Peyer's patch (tissue), 4 donors: Measurements from ENCODE around the gene SMARCC2.

Source experiments
- CTCF ChIP-seq, 6 experiments: fragments of 450-650 bp in 4 of 6; fragments of 200-600 bp in 2 of 6; sonication (generic) in 1 of 6; IDR thresholded peaks; one replicate each; pipeline ENCODE4 v1.5.1; 2017 to 2019; ENCODE audit warnings: antibody characterized with exemption in 6 of 6, mild to moderate bottlenecking in 3 of 6, moderate library complexity in 1 of 6
- POLR2A ChIP-seq, 2 donors: fragments of 450-650 bp; IDR thresholded peaks; one replicate each; pipeline ENCODE4 v1.5.1; 2017; ENCODE audit warnings: antibody characterized with exemption in 2 of 2, mild to moderate bottlenecking in 2 of 2, moderate library complexity in 2 of 2

DNA sequence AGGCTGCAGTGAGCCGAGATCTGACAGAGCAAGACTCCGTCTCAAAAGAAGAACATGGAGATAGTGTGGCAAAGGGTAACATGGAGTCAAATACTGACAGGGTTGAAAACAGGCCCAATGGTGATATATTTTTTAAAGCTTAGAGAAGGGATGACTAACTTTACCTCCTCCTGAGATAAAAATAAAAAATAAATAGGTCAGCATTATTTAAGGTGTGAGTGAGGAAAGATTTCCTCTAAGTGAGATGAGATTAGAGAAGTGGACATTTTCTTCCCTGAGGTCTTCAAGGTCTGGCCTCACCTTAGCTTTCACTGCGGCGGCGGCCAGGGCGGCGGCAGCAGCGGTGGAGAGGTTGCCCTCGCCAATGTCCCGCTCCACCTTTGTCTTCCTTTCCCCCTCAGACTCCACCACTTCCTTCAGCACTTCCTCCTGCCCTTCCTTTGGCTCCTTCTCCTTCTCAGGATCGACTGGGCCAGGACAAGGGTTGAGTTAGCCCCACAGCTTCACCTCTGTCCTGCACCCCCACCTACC, 20.0 kb downstream of the SMARCC2 start:
- no peak for TF ChIP-seq CTCF (IDR thresholded peaks at IDR 0.05)
- TF ChIP-seq POLR2A (IDR thresholded peaks at IDR 0.05) = no peak
